Gastrocnemius medialis (tissue), 4 donors: ENCODE measurements around the gene ADAM19. TPM values are rescaled to one million over a fixed set of nuclear protein-coding genes. Genes with fewer than 3 reads are reported as not detected.

Experiments
- ATAC-seq, 2 donors: fragments of 150-250 bp; one replicate each; pipeline ENCODE4 v1.9.1; 2016
- DNase-seq, 2 donors: peaks; one replicate each; pipeline ENCODE4 v3.0.0-alpha.2; 2019
- H3K27ac ChIP-seq, 4 donors: fragments of 200-600 bp; sonication (generic); 1 replicate in 1 of 4; 2 replicates in 3 of 4; pipeline ENCODE4 v1.5.1; 2016 to 2018; ENCODE audit warnings: mild to moderate bottlenecking in 2 of 4, moderate library complexity in 1 of 4
- H3K27me3 ChIP-seq, 3 donors: fragments of 200-600 bp; sonication (generic) in 2 of 3; 1 replicate in 1 of 3; 2 replicates in 2 of 3; pipeline versions ENCODE4 v1.5.1 to v1.6.0; 2016 to 2019; ENCODE audit warnings: mild to moderate bottlenecking in 1 of 3, moderate library complexity in 1 of 3
- H3K36me3 ChIP-seq, 2 donors: fragments of 200-600 bp; sonication (generic) in 1 of 2; one replicate each; pipeline ENCODE4 v1.5.1; 2017 to 2018
- H3K4me1 ChIP-seq, 2 donors: fragments of 200-600 bp; sonication (generic) in 1 of 2; one replicate each; pipeline ENCODE4 v1.5.1; 2016 to 2017; ENCODE audit warnings: mild to moderate bottlenecking in 2 of 2
- H3K4me3 ChIP-seq, 4 donors: fragments of 200-600 bp; sonication (generic) in 3 of 4; 1 replicate in 1 of 4; 2 replicates in 3 of 4; pipeline ENCODE4 v1.5.1; 2016 to 2019; ENCODE audit warnings: mild to moderate bottlenecking in 2 of 4
- H3K9me3 ChIP-seq, 3 donors: fragments of 200-600 bp; sonication (generic) in 2 of 3; 1 replicate in 1 of 3; 2 replicates in 2 of 3; pipeline ENCODE4 v1.5.1; 2016 to 2019
- POLR2A ChIP-seq, 2 donors: fragments of 450-650 bp; IDR thresholded peaks; one replicate each; pipeline ENCODE4 v1.6.1; 2017; ENCODE audit warnings: antibody characterized with exemption in 2 of 2, mild to moderate bottlenecking in 2 of 2, moderate library complexity in 2 of 2
- in situ Hi-C, 4 donors: fragments of 200-750 bp; cut with MboI; loops; one replicate each; pipeline versions ENCODE4 v1.15.0 to v1.8.0; 2017; ENCODE audit warnings: low sequenced_read_pairs in 4 of 4
- intact Hi-C: fragments of 100-400 bp; cut with DNase I; formaldehyde crosslinking; loops from one replicate; pipeline ENCODE4 v1.15.1; 2023; ENCODE audit warnings: low total_unique reads
- total RNA-seq, 4 donors: library from RNA; depleted of rRNA; stranded (reverse); fragments of >200 nt; gene quantifications; one replicate each; pipeline versions ENCODE4 v1.1.0 to v1.2.3, GENCODE V29; 2016
- TF ChIP-seq, protein P1 (sequence below), 5 experiments: fragments of 450-650 bp in 3 of 5; fragments of 200-600 bp in 2 of 5; sonication (generic) in 2 of 5; IDR thresholded peaks in 4 of 5; conservative IDR thresholded peaks in 1 of 5; 1 replicate in 4 of 5; 2 replicates in 1 of 5; pipeline ENCODE4 v1.5.1; 2016 to 2019; ENCODE audit warnings: antibody characterized with exemption in 5 of 5, mild to moderate bottlenecking in 3 of 5, moderate library complexity in 3 of 5

ADAM19 gene
- total RNA-seq, 4 donors from 2014 or later: 0.39 to 0.97 (median 0.76) TPM

DNA sequence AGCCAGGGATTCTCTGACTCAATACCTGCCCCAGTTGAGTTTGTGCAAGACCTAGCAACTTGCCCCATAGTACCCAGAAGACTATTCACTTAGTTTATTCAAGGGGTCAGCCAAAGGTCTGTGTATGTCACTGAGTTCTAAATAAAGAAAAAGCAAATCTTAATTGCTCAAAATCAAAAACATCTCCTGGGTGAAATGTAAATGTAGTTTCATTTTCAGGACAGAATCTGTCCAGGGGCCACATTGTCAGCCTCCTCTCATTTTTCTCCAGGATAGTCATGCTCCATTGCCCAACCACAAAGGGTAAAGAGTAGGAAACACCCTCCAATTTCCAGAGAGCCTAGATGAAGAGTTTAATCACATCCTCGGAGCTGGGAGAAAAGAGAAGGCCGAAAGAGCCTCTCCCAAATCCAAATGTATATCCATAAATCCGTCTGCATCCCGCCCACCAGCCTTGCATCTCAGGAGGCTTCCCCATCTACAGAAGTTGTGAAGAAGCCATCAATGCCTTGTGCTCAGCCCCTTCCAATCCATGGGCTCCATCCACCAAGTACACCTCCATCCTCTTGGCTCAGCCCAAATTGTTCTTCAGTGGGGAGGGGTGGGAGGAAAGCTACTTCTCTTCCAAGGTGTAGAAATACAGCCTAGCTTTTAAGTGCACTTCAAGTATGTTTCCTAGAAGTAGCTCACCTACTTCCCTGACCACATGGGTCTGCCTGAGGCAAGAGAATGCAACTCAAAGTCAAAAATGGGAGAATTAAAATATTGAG lies 26.9 kb downstream of the ADAM19 start:
- Histone ChIP-seq H3K9me3 (no peaks in the 10 kb centered on the region), H3K36me3 (no peaks in the 10 kb centered on the region), H3K27ac (no peak overlapping the region), H3K4me1 (peaks cover 31 to 44% of the 10 kb centered on the region in 2 donors), H3K27me3 (no peaks in the 10 kb centered on the region), H3K4me3 (no peak overlapping the region)
- DNase-seq (peak in 1 of 2 donors; percentile 62), ATAC-seq (peak; percentile 95 to 98)
- in situ Hi-C loops: no loop called here
- intact Hi-C loops: no loop called here
- TF ChIP-seq, protein P1, sequence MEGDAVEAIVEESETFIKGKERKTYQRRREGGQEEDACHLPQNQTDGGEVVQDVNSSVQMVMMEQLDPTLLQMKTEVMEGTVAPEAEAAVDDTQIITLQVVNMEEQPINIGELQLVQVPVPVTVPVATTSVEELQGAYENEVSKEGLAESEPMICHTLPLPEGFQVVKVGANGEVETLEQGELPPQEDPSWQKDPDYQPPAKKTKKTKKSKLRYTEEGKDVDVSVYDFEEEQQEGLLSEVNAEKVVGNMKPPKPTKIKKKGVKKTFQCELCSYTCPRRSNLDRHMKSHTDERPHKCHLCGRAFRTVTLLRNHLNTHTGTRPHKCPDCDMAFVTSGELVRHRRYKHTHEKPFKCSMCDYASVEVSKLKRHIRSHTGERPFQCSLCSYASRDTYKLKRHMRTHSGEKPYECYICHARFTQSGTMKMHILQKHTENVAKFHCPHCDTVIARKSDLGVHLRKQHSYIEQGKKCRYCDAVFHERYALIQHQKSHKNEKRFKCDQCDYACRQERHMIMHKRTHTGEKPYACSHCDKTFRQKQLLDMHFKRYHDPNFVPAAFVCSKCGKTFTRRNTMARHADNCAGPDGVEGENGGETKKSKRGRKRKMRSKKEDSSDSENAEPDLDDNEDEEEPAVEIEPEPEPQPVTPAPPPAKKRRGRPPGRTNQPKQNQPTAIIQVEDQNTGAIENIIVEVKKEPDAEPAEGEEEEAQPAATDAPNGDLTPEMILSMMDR (IDR thresholded peaks at IDR 0.05 in 4 of 5, conservative IDR thresholded peaks at IDR 0.05 in 1 of 5): no peak
- TF ChIP-seq POLR2A (IDR thresholded peaks at IDR 0.05): no peak

DNA sequence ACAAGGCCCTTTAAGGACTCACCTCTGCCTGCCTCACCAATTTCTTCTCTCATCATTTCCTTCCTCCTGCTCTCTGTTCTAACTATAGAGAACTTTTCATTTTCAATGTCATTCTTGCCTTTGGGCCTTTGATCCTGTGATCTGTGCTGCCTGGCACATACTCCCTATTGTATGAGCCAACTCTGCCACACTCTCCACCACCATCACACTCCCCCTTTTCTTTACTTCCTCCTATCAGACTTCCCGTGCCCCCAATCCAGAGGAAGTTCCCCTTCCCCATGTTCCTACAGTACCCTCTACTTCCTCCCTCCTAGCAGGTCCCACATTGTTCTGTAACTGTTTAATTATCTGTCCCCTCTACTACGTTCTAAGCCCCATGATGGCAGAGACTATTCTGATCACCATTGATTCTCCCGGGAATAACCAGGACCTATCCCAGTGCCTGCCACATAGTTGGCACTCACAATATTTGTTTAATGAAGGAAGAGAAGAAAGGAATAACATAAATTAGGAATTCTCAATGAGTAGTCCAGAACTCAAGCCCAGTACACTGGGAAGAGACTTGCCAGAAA lies 27.5 kb downstream of the ADAM19 start:
- intact Hi-C loops: no loop called here
- peaks cover 31 to 42% of the 10 kb centered on the region in 2 donors for H3K4me1 ChIP-seq
- H3K9me3 ChIP-seq: no peaks in the 10 kb centered on the region
- H3K4me3 ChIP-seq: no peak overlapping the region
- no peak for TF ChIP-seq POLR2A (IDR thresholded peaks at IDR 0.05)
- TF ChIP-seq, protein P1 (IDR thresholded peaks at IDR 0.05 in 4 of 5, conservative IDR thresholded peaks at IDR 0.05 in 1 of 5): no peak
- ATAC-seq (no peak), DNase-seq (no peak)
- no peaks in the 10 kb centered on the region for H3K36me3 ChIP-seq
- peak overlapping the region in 2 of 4 donors; percentile 12 to 41 for H3K27ac ChIP-seq
- in situ Hi-C loops: no loop called here
- no peaks in the 10 kb centered on the region for H3K27me3 ChIP-seq

DNA sequence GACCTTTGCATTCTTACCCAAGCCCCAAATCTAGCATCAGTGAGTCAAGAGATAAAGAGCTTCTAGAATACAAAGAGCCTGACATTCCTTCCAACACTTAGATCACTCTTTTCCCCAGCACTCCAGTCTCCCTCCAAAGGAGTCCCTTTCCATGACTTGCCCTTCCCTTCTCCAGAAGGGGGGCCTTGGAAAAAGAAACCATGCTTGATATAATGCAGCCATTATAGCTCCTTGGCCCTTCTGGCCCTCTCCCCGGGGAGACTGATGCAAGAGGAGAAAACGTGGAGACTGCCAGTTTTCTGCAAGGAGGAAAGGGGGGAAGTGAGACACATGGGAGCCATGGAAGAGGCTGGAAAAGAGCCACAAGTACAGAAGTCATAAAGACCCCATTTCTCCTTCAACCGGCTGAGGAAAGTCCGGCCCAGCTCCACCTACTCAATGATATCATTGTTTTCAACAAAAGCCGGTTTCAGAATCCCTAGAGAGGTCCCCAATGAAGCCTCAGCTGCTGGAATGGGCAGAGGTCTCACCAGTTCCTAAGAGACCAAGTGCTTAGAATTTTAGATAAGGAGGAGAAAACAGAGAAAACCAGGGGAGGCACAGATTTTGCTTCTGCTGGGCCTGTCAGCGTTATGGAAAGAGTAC lies 29.0 kb downstream of the ADAM19 start:
- H3K36me3 ChIP-seq: no peaks in the 10 kb centered on the region
- peaks cover 31 to 42% of the 10 kb centered on the region in 2 donors for H3K4me1 ChIP-seq
- ATAC-seq: no peak
- H3K27me3 ChIP-seq: no peaks in the 10 kb centered on the region
- intact Hi-C loops: no loop called here
- TF ChIP-seq, protein P1 (IDR thresholded peaks at IDR 0.05 in 4 of 5, conservative IDR thresholded peaks at IDR 0.05 in 1 of 5): no peak
- no peak for TF ChIP-seq POLR2A (IDR thresholded peaks at IDR 0.05)
- in situ Hi-C loops: no loop called here
- H3K4me3 ChIP-seq: no peak overlapping the region
- DNase-seq: no peak
- H3K9me3 ChIP-seq: no peaks in the 10 kb centered on the region
- no peak overlapping the region for H3K27ac ChIP-seq

DNA sequence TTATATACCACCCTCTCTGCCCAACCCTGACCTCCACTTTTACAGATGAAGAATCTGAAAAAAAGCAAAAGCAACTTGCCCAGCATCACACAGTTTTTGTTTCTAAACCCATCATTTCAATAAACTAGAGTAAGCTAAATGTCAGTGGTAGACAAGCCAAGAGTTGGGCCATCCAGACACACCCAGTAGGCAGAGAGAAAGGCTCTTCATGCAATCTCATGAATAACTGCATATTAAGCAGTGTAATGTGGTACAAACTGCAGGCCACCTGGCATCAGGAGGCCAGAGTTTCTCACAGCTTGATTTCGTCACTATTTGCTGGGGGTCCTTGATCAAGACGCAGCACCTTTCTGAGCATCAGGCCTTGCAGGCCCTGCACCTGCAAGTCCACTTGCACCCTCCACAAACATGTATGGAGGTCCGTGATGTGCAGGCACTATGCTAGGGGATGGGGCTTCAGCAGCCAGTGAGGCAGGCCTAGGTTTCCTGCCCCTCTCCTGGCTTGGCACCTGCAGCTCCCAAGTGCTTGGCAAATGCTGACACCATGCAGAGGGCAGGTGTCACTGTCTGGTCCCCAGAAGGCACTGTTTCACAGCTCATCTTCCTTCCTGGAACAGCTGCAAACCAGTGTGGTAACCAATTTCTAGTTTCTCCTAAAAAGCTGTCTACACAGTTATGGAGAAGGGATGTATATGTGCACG lies 29.8 kb downstream of the ADAM19 start:
- DNase-seq (no peak), ATAC-seq (no peak)
- intact Hi-C loops: no loop called here
- H3K27ac ChIP-seq: no peak overlapping the region
- no peaks in the 10 kb centered on the region for H3K36me3 ChIP-seq
- in situ Hi-C loops: no loop called here
- H3K27me3 ChIP-seq: no peaks in the 10 kb centered on the region
- H3K4me3 ChIP-seq: no peak overlapping the region
- H3K9me3 ChIP-seq: no peaks in the 10 kb centered on the region
- TF ChIP-seq, protein P1 (IDR thresholded peaks at IDR 0.05 in 4 of 5, conservative IDR thresholded peaks at IDR 0.05 in 1 of 5): no peak
- TF ChIP-seq POLR2A (IDR thresholded peaks at IDR 0.05): no peak
- H3K4me1 ChIP-seq: peaks cover 31 to 42% of the 10 kb centered on the region in 2 donors
